Epithelial cell of esophagus (primary cell): Measurements from ENCODE around the gene B3GNT4.

Experiments
- DNase-seq: peaks from one replicate; pipeline ENCODE4 v3.0.0; 2010; ENCODE audit warnings: low read depth
- H3K4me3 ChIP-seq: 2 replicates; pipeline ENCODE4 v1.5.1; 2011; ENCODE audit warnings: mild to moderate bottlenecking, low read length, control low read depth
- TF ChIP-seq, protein P1 (sequence below): IDR thresholded peaks from 2 replicates; pipeline ENCODE4 v1.5.1; 2011; ENCODE audit warnings: low read depth, mild to moderate bottlenecking, low read length, control low read depth, inconsistent platforms; ENCODE audit not compliant: insufficient read depth; ENCODE audit errors: missing control alignments

Gene B3GNT4

DNA sequence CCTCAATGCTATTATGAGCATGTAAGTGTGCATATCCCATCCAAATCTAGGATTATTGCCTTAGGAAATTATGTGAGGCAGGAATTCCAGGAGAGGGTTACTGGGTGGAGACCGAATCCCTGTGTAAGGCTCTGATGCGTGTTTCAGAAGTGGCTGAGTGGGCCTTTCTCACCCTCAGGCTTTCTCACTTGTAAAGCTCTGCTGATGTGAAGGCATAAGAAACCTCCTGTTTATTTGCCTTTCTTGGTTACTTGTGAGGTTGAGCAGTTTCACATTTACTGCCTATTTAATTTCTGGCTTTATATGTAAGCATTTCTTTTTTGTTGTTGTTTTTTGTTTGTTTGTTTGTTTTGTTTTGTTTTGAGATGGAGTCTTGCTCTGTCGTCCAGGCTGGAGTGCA is 40.5 kb upstream of the B3GNT4 start:
- H3K4me3 ChIP-seq = no peak overlapping the region
- TF ChIP-seq, protein P1, sequence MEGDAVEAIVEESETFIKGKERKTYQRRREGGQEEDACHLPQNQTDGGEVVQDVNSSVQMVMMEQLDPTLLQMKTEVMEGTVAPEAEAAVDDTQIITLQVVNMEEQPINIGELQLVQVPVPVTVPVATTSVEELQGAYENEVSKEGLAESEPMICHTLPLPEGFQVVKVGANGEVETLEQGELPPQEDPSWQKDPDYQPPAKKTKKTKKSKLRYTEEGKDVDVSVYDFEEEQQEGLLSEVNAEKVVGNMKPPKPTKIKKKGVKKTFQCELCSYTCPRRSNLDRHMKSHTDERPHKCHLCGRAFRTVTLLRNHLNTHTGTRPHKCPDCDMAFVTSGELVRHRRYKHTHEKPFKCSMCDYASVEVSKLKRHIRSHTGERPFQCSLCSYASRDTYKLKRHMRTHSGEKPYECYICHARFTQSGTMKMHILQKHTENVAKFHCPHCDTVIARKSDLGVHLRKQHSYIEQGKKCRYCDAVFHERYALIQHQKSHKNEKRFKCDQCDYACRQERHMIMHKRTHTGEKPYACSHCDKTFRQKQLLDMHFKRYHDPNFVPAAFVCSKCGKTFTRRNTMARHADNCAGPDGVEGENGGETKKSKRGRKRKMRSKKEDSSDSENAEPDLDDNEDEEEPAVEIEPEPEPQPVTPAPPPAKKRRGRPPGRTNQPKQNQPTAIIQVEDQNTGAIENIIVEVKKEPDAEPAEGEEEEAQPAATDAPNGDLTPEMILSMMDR = no peak
- DNase-seq = no peak

DNA sequence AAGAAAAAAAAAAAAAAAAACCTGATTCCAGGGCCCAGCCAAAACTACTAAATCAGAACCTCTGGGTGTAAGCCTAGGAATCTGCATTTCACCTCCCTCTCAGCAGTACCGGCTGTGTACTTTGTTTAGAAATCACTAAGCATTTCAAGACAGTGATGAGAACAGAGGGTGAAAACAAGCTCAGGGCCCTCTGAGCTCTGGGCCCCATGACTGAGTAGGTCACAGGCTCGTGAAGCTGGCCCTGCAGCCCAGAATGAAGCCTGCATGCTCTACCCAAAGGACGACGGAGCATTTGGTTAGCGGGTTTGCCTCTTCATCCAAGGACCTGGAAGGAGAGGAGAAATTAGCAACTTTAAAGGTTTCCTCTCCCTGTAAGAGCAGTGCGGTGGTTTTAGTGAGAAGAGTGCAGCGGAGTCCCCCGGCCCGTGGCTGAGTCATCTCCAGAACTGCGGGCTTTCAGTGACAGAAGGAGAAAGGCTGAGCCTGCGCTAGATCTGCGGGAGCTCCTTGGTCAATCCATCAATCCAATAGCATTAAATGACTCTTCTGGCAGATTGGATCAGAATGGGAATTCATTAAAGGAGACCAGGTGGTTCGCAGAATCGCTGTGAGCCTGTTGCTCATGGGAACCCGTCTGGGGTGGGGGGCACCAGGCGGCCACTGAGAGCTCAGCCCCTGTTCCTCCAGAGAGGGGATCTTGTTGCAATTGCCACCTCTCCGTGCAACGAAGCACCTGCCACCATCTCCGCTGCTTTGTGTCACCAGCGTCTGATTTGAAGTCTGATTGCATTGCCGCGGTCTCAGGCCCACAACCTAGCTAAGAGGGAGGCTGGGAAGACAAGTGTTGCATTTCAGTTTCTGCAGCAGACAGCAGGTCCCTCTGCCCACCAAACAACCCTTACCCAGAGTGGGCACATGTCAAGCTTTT is 36.8 kb upstream of the B3GNT4 start:
- no peak for DNase-seq
- TF ChIP-seq, protein P1 = no peak

DNA sequence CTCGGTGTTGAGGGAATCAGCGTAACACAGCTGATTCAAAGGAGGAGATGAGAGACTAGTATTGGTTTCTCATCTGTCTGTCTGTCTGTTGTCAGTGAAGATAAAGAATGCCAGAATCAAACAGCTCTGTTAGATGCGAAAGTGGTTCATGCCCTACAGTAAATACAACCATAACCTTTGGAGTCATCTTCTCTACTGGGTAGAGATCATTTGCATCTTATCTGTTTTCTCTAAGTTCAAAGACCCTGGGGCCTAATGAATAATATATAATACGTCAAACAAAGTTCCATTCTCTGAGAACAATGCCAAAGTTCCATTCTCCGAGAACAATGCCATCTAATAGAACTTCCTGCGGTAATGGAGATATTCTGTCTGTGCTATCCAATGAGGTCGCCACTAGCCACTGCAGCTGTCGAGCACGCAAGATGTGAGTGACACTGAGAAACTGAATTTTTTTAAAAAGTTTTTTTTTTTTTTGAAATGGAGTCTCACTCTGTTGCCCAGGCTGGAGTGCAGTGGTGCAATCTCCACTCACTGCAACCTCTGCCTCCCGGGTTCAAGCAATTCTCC is 36.1 kb upstream of the B3GNT4 start:
- TF ChIP-seq, protein P1 = no peak
- H3K4me3 ChIP-seq = no peak overlapping the region
- DNase-seq = no peak

More for the DNA sequence above, 36.8 kb upstream of the B3GNT4 start:
- H3K4me3 ChIP-seq = no peak overlapping the region

- TF ChIP-seq, protein P1 = no peak
- no peak overlapping the region for H3K4me3 ChIP-seq
- DNase-seq = no peak
These were observed 35.0 kb upstream of the B3GNT4 start for GRCh38 chr12:122168492-122168891.

GRCh38 chr12:122171399-122171798 is 32.1 kb upstream of the B3GNT4 start:
- TF ChIP-seq, protein P1 = no peak
- no peak overlapping the region for H3K4me3 ChIP-seq
- DNase-seq = no peak

- TF ChIP-seq, protein P1 = no peak
- H3K4me3 ChIP-seq = no peak overlapping the region
- no peak for DNase-seq
These were observed 31.1 kb upstream of the B3GNT4 start for GRCh38 chr12:122172262-122172939.
